Cardiac muscle cell (in vitro differentiated cells and primary cell): Measurements from ENCODE around the gene HLA-DMA. TPM values are rescaled to one million over a fixed set of nuclear protein-coding genes. Genes with fewer than 3 reads are reported as not detected.
A peak's percentile ranks its signal among the peaks of the same experiment; 100 is the strongest.

Experiments
- DNase-seq, 2 donors: peaks; one replicate each; pipeline versions ENCODE4 v3.0.0 to v3.0.0-alpha.2; 2010 to 2017; ENCODE audit warnings: low read depth in 1 of 2, low spot score in 1 of 2
- H3K27ac ChIP-seq: fragments of 200-600 bp; sonication (generic); 2 replicates; pipeline ENCODE4 v1.5.1; 2016
- H3K27me3 ChIP-seq: fragments of 200-600 bp; sonication (generic); 2 replicates; pipeline ENCODE4 v1.6.0; 2016; ENCODE audit warnings: control low read depth
- H3K36me3 ChIP-seq: fragments of 200-600 bp; sonication (generic); 2 replicates; pipeline ENCODE4 v1.5.1; 2016; ENCODE audit warnings: control low read depth
- H3K4me1 ChIP-seq: fragments of 200-600 bp; sonication (generic); 2 replicates; pipeline ENCODE4 v1.8.1; 2017; ENCODE audit warnings: low read depth, mild to moderate bottlenecking, mixed run types
- H3K4me3 ChIP-seq: fragments of 200-600 bp; sonication (generic); 2 replicates; pipeline ENCODE4 v1.5.1; 2016; ENCODE audit warnings: mild to moderate bottlenecking
- H3K9me3 ChIP-seq: fragments of 200-600 bp; sonication (generic); 2 replicates; pipeline ENCODE4 v1.5.1; 2017; ENCODE audit warnings: low read depth, mild to moderate bottlenecking, control low read depth
- polyA plus RNA-seq: library from polyadenylated mRNA; unstranded; fragments of >200 nt; fragmentation: Nextera tagmentation; extraction: Ambion mirVana; gene quantifications from 2 replicates; pipeline ENCODE4 v1.2.1, GENCODE V29; 2016
- total RNA-seq: library from RNA; depleted of rRNA; stranded (reverse); fragments of >200 nt; gene quantifications from 2 replicates; pipeline ENCODE4 v1.2.3, GENCODE V29; 2016
- TF ChIP-seq, protein P1 (sequence below): IDR thresholded peaks from 2 replicates; pipeline ENCODE4 v1.5.1; 2012; ENCODE audit warnings: low read depth, mild to moderate bottlenecking, low read length

The HLA-DMA gene
- total and polyA plus RNA-seq, 2 experiments from 2014 or later, result 2.9 to 3.7 TPM

GRCh38 chr6:32937230-32937633 lies 15.7 kb downstream of the HLA-DMA start:
- H3K4me3 ChIP-seq, result no peak overlapping the region
- no peak for DNase-seq
- no peaks in the 10 kb centered on the region for H3K36me3 ChIP-seq
- H3K4me1 ChIP-seq, result no peaks in the 10 kb centered on the region
- H3K9me3 ChIP-seq, result no peaks in the 10 kb centered on the region
- H3K27ac ChIP-seq, result no peak overlapping the region
- peaks cover 34% of the 10 kb centered on the region for H3K27me3 ChIP-seq
- TF ChIP-seq, protein P1, sequence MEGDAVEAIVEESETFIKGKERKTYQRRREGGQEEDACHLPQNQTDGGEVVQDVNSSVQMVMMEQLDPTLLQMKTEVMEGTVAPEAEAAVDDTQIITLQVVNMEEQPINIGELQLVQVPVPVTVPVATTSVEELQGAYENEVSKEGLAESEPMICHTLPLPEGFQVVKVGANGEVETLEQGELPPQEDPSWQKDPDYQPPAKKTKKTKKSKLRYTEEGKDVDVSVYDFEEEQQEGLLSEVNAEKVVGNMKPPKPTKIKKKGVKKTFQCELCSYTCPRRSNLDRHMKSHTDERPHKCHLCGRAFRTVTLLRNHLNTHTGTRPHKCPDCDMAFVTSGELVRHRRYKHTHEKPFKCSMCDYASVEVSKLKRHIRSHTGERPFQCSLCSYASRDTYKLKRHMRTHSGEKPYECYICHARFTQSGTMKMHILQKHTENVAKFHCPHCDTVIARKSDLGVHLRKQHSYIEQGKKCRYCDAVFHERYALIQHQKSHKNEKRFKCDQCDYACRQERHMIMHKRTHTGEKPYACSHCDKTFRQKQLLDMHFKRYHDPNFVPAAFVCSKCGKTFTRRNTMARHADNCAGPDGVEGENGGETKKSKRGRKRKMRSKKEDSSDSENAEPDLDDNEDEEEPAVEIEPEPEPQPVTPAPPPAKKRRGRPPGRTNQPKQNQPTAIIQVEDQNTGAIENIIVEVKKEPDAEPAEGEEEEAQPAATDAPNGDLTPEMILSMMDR, result no peak

DNA sequence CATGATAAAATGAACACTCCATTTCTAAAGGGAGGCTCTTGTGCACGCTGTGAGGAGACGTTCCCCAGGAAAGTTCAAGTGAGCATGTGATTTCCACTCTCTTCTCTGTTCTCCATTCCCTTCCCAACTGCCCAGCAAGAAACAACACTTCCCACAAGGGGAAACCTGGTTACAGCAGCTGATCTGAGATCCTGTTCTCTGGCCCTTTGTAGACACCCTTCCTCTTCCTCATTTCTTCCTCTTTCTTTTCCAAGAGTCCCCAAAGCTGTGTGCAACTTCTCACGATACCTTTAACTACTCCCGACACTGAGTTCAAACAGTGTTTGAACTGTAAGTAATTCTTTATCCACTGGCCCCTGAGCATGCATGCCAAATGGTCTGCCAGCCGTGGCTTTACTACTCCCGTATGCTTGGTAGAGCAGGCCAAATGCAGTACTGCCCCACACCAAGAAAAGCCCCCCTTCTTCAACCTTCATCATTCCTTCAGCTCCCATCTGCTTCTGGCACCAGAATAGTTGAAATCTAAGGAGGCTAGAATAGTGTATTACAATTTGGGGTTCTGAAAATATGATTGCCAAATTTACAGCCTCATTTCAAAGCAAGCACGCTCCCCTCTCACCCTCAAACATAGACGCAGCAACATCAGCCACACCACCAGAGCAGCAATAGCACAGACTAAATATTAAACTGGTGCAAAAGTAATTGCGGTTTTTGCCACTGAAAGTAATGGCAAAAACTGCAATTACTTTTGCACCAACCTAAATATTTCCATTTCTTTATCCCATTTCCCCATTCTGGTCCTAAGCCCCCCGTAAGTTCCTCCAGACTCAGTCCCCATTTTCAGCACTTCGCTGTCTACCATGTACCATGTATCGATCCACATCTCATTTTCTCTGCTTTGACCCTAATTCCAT lies 16.4 kb downstream of the HLA-DMA start:
- TF ChIP-seq, protein P1, result no peak
- Histone ChIP-seq H3K4me3 (no peak overlapping the region), H3K4me1 (no peaks in the 10 kb centered on the region), H3K9me3 (no peaks in the 10 kb centered on the region), H3K27ac (no peak overlapping the region), H3K36me3 (no peaks in the 10 kb centered on the region), H3K27me3 (peaks cover 34% of the 10 kb centered on the region)
- no peak for DNase-seq

DNA sequence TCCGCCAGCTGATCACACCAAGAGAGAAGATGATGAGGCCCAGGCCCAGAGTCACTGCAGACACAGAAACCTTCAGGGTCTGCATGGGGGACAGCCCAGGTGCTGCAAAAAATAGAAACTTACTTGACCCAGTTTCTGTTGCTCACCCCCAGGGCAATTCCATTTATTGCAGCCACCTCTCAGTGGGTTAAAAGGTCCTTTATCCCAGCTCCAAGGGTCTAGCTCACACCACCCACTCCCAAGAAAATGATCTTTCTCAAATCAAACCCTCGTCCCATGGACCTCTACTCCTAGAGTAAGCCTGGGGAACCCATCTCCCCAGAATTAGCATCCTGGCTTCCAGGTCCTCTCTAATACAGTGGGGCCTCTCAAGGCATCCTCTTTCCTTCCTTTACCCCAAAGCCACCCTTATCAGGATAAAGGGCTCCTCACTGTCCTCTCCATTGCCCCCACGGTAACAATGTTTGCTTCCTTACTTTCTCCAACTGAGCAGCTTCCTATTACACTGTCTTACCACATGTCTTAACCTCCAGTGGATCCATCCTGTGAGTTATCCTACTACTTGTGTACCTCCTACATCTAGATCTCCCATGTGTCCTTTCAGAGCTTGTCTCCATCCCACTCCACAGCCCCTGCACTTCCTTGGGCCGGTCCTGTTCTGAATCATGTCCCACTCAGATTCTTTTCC lies 17.2 kb downstream of the HLA-DMA start:
- DNase-seq, result no peak
- Histone ChIP-seq H3K36me3 (no peaks in the 10 kb centered on the region), H3K27ac (no peak overlapping the region), H3K27me3 (peaks cover 39% of the 10 kb centered on the region), H3K4me3 (no peak overlapping the region), H3K9me3 (no peaks in the 10 kb centered on the region), H3K4me1 (no peaks in the 10 kb centered on the region)
- TF ChIP-seq, protein P1, result no peak

GRCh38 chr6:32933661-32934085 lies 19.2 kb downstream of the HLA-DMA start:
- Histone ChIP-seq H3K27ac (no peak overlapping the region), H3K36me3 (no peaks in the 10 kb centered on the region), H3K4me1 (no peaks in the 10 kb centered on the region), H3K27me3 (peaks cover 55% of the 10 kb centered on the region), H3K4me3 (no peak overlapping the region), H3K9me3 (no peaks in the 10 kb centered on the region)
- TF ChIP-seq, protein P1, result peak; percentile 78
- peak; percentile 79 to 85 for DNase-seq

- DNase-seq, result peak in 1 of 2 donors; percentile 27
- Histone ChIP-seq H3K27me3 (peaks cover 42% of the 10 kb centered on the region), H3K4me1 (no peaks in the 10 kb centered on the region), H3K36me3 (no peaks in the 10 kb centered on the region), H3K27ac (no peak overlapping the region), H3K9me3 (no peaks in the 10 kb centered on the region), H3K4me3 (no peak overlapping the region)
- TF ChIP-seq, protein P1, result no peak
These were observed 20.6 kb downstream of the HLA-DMA start for GRCh38 chr6:32932132-32932868.
